Spleen (tissue), 7 donors: ENCODE measurements around the gene PTP4A2.

ENCODE experiments used
- POLR2A ChIP-seq, 3 donors: fragments of 450-650 bp; IDR thresholded peaks; one replicate each; pipeline ENCODE4 v1.5.1; 2017; ENCODE audit warnings: antibody characterized with exemption in 3 of 3, mild to moderate bottlenecking in 1 of 3
- POLR2AphosphoS5 ChIP-seq, 3 donors: sonication (generic); formaldehyde crosslinking; IDR thresholded peaks; one replicate each; pipeline ENCODE4 v1.5.1; 2017; ENCODE audit warnings: antibody characterized with exemption in 3 of 3
- TF ChIP-seq, protein P1 (sequence below), 11 experiments: fragments of 200-600 bp in 7 of 11; fragments of 450-650 bp in 4 of 11; sonication (generic) in 4 of 11; IDR thresholded peaks in 8 of 11; conservative IDR thresholded peaks in 3 of 11; 1 replicate in 7 of 11; 2 replicates in 4 of 11; pipeline versions ENCODE4 v1.4.0 to v1.8.0; 2016 to 2021; ENCODE audit warnings: antibody characterized with exemption in 11 of 11, inconsistent platforms in 4 of 11, mild to moderate bottlenecking in 1 of 11
- donor health status: DM: no; HTN: no; CAD: no; lungs with moderate emphysema.
- donor health status: DM: no; HTN: no; CAD: no.
- donor health status: DM: no; HTN: no; CAD: no.

- TF ChIP-seq POLR2AphosphoS5 (IDR thresholded peaks at IDR 0.05) = no peak
- TF ChIP-seq, protein P1, sequence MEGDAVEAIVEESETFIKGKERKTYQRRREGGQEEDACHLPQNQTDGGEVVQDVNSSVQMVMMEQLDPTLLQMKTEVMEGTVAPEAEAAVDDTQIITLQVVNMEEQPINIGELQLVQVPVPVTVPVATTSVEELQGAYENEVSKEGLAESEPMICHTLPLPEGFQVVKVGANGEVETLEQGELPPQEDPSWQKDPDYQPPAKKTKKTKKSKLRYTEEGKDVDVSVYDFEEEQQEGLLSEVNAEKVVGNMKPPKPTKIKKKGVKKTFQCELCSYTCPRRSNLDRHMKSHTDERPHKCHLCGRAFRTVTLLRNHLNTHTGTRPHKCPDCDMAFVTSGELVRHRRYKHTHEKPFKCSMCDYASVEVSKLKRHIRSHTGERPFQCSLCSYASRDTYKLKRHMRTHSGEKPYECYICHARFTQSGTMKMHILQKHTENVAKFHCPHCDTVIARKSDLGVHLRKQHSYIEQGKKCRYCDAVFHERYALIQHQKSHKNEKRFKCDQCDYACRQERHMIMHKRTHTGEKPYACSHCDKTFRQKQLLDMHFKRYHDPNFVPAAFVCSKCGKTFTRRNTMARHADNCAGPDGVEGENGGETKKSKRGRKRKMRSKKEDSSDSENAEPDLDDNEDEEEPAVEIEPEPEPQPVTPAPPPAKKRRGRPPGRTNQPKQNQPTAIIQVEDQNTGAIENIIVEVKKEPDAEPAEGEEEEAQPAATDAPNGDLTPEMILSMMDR (IDR thresholded peaks at IDR 0.05 in 8 of 11, conservative IDR thresholded peaks at IDR 0.05 in 3 of 11) = no peak
- TF ChIP-seq POLR2A (IDR thresholded peaks at IDR 0.05) = no peak
Measured at GRCh38 chr1:31857863-31858262, 80.3 kb downstream of the PTP4A2 start.
